Measurements from ENCODE around the gene MDH1B.

MDH1B gene

DNA sequence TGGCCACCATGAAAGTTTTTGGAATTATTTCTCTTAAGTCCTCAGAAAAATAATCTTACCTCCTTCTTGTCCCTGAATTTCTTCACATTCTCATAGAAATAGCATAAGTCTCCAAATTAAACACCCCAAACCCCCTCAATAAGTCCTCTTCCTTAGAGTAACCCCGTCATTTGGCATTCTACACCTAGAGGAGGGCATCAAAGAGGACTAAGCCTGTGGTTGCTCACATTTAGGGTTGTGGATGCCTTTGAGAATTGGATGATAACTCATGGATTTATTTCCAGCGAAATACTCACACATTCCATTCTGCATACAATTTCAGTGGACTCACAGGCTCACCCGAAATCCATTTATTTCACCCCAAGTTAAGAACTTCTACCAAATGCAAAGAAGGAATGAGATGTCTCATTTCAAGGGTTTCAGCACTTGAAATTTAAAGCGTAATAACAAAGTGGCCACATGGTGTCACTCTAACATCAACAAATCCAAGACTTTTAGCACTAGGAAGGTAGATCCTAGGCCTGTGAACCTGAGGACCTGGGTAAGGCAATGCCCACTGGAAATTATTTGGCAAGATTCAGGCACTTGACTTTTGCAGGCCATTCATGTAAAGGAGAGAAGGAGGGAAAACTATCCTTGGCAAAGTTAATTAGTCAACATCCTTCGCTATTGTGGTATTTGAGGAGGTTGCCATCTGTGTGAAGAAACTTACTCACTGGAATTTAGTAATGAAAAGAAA, 71.6 kb downstream of the MDH1B start:
- DNase-seq = peak; percentile 61

DNA sequence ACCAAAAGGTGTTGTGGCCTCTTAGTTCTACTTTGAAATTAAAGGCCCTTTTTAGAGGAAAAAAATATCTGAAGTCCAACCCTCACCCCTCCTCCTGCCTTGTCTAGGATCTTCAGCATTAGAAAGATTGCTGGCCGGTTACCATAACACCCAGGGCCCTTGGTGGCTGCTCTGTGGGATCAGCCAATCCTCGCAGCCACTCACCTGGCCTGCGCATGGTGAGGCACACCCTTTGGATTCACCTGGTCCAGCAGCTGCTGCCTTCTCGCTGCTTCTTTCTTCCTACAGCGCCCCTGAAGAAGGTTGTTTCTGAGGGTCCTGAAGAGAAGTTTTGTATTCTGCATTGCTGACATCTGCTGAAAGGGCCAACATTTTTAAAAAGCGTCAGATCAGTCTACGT, 72.2 kb downstream of the MDH1B start:
- no peak for DNase-seq

DNA sequence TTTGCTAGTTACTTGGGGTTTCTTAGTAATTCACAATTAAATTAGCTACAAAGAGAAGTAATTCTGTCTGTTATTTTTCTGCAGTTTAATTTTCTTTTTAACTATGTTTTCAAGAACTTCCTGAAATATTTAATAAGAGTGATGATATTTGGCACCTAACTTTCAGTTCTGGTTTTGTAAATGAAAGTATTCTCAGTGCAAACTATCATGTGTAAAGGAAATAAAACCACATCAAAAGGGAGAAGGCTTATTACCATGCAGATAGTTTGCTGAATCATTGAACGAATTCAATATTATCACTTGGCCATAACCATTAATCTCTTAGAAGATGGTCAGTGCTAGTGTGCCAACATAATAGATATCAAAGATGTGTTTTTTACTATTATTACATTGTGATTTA, 76.1 kb downstream of the MDH1B start:
- DNase-seq = no peak

DNA sequence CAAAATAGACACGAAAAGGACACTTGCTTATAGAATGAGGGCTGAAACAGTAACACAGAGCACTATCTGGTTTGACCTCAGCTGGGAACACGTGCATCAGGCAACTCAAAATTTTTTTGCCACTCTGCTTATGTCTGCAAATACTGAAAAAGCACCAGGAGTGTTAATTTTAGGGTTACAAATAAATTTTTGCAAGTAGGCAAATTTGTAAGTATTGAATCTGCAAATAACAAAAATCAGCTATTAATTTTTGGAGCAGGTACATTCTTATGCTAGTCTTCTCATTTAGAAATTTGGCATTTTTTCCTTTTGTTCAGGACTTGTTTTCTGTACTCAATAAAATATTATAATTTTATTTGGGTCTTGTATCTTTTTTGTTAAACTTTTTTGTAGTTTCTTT, 76.7 kb downstream of the MDH1B start:
- DNase-seq = no peak

Measured in inflammatory macrophage treated with lipopolysaccharide for 4 hours (primary cell).